Activated CD4-positive, CD25-positive, alpha-beta regulatory T cell treated with anti-CD3 and anti-CD28 coated beads, Interleukin-2, amount 50 U/mL, for 24 hours (primary cell): Measurements from ENCODE around the gene KRT82.
"Not testable (repeated sequence)": the region's sequence is repeated elsewhere in the genome, so short reads cannot be mapped to it uniquely, and the experiment has no call there.

Source experiments
- ATAC-seq, 2 donors: fragments of 150-1000 bp; cut with Tn5 transposase; one replicate each; pipeline ENCODE4 v1.10.0; 2021; ENCODE audit warnings: mild to moderate bottlenecking in 1 of 2, moderate library complexity in 1 of 2

Gene KRT82

DNA sequence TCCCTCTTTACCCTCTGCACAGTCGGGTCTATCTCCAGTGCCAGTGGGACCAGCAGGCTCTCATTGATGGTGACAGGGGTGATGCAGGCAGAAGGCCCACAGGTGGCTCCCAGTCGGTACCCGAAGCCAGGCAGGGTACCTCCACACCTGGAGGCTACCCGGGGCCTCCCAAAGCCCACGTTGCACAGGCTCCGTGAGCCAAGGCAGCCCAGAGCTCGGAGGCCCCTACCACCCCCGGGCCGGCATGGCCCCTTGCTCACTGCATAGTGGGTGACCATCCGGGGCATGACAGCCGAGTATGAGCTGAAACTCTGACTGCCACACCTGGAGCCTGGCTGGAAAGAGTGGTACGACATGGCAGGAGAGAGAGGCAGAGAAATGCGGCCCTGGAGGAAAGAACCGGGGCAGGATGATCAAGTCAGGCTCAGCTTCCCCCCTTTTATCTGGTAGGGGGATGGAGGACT is at the start of gene KRT82:
Gene KRT82 (minus strand): TSS at position 414 of the 464 bp plus-strand sequence. CDS start 58 bp downstream, at position 356.
- no peak for ATAC-seq

DNA sequence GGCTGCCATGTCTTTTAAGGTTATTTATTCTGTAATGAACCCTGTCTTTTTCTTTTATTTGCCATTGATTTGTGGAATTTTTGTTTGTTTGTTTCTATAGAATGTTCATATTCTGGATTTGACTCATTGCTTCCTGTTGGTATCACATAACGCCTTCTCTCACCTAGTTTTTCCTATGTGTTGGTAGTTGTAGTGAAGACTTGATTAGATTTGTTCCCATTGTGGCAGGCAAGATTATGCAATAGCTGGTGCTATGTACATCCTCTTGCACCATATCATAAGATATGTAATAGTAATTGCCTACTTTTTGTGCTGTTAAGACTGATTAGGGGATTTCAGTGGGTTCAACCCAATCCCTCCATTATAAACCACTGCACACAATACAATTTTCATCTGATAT is 49.7 kb upstream of the KRT82 start:
- no peak for ATAC-seq

DNA sequence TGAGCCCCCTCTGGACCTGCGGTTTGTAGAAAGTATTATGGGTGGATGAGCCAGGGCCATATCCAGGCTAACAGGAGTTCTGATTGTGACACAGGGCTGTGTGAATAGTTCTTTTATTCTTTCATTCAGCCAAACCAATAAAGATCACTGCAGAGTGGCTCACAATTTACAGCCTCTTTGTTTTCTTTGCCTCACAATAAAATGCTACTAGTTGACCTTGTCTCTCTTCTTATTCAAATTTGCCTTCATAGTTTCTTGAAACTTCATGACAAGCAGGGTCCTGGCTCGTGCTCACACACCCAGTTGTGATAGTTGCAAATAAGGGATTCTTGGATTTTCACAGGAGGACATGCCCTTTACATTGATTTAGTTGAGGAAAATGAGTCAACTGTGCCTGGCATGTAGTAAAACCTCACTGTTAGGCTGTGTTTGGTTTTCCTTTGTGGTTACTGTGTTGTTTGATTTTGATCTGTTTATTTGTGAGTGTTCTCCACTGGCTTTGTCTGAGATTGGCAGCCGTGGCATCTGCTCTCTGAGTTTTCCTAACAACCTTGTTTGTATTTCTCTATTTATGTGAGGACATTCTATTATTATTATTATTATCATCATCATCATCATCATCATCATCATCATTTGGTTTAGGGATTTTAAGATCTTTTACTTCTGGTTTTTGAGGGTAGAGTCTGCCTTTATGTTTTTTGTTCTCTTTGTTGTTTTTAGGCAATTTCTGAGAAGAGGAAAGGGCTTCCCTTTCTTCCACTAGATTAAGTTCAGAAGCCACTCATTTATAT is 48.5 kb upstream of the KRT82 start:
- ATAC-seq, result no peak

DNA sequence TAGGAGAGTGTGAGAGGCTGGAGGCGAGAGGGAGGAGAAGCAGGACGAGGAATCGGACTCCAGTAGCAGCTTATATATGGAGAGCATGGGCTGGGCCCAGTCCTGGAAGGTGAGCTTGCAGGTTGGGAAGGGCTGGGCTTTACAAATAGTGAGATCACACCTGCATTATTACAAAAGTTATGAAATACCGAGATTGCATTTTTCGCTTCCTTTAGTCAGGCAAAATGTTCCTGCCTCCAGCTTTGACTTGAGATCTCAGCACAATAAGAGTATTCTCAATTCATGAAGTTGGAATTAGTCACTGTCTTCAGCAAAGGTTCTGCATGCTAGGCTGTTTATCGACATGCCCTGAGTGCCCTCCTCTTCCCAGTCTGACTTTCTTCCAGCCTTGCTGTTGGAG is 46.0 kb upstream of the KRT82 start, which contains the start of gene KRT6B:
Gene KRT6B (minus strand): TSS at position 46 of the 400 bp plus-strand sequence. CDS start 68 bp downstream, outside the sequence.
- no peak for ATAC-seq

- no peak for ATAC-seq
These were observed 42.1 kb upstream of the KRT82 start for GRCh38 chr12:52448228-52448627.

DNA sequence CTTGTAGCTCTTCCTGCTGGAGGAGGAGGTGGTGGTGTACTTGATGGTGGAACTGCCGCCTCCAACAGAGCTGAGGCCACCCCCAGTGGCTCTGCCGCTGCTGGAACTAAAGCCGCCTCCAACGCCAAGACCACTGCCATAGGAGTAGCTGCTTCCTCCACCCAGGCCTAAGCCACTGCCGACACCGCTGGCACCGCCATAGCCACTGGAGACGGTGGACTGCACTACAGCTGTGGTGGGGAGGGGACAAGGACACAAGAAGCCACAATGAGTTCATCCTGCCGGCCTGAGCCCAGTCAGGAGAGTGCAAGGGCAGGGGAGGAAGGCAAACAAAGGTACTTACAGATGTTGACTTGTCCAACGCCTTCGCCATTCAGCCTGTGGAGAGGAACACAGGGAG is 41.1 kb upstream of the KRT82 start:
- ATAC-seq, result not testable (repeated sequence)

DNA sequence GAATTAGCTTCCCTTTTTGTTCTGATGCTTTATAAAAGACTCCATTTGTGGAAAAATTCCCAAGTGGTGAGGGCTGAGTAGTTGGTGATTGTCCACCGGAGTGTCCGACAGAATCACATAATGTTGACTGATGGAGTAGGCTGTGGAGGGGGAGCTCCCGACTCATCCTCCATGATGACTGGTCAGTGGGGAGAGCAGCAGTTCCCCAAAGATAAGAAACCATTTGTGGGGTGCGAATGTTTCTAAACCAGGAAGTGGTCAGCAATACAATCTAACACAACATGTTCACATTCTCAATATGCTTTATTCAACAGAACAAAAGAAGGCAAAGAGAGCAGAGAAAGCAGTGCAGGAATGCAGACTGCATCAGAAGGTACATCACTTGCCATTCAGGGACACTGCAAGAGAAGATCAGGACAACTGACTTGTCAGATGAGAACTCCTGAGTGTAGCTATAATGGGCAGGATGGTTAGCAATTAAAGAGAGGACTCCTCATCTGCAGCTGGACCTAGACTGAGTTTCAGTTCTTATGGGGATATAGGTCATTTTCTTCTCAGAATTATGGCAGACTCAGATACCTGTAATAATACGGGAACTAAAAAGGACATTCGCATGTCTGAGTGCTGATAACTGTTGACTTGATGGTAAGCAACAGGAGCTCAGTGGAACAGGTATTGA is 40.4 kb upstream of the KRT82 start:
- no peak for ATAC-seq

DNA sequence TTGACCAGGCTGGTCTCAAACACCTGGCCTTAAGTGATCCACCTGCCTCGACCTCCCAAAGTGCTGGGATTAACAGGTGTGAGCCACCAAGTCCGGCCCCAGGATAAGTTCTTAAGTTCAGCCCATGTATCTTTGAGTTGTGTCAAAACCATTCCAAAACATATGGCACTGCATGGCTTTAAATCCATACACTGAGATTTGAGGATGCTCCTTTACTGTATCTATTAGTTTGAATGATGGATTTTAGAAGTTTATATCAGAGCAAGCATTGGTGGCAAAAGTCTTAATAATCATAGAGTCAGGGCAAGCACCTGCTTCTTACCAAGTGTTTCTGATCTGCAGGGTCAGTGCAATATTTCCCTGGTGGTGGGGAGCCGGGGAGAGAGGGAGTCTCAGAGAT is 39.7 kb upstream of the KRT82 start:
- ATAC-seq, result no peak

DNA sequence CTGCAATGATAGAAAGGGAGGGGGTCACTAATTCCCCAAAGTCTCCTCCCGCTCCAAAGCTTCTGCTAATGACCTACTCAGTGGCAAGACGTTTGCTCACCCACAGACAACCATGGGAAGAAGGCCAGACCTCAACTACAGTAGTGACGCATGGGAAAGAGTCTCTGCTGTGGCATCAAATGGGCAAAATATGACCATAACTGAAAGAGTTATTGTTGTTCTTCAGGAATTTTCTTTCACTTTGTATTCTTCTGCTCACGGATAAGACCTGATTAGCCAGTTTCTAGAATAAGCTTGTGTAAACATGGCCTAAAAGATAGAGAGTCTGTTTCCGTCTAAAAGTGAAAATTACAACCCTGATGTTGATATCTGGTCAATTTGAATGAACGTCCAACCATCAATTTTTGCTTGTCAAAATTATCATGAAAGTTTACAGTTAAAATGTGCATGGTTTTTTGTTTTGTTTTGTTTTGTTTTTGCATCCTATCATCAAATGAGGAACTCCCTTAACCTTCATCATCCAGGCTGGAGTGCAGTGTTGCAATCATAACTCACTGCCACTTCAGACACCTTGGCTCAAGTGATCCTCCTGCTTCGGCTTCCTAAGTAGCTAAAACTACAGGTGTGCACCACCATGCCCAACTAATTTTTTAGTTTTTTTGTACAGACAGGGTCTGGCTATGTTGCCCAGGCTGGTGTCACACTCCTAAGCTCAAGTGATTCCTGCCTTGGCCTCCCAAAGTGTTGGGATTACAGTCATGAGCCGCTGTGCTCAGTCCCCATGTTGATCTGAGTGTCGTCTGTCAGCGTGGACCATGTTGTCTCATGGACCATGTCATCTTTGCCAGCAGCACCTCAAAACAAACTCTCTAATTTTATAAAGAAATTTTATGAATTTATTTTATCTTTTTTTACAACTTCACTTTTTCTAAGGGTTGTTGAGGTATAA is 38.8 kb upstream of the KRT82 start:
- no peak for ATAC-seq

DNA sequence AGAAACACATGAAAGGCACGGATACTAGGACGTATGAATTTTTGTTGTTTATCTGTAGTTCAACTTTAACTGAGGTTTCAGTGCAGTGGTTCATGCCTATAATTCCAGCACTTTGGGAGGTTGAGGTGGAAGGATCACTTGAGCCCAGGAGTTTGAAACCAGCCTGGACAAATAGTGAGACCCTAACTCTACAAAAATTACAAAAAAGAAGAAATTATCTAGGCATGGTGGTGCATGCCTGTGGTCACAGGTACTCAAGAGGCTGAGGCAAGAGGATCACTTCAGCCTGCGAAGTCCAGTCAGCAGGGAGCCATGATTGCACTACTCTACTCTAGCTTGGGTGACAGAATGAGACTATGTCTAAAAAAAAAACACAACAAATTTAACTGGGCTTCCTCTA is 37.8 kb upstream of the KRT82 start:
- no peak for ATAC-seq

GRCh38 chr12:52442600-52443061 is 36.5 kb upstream of the KRT82 start:
- no peak for ATAC-seq

DNA sequence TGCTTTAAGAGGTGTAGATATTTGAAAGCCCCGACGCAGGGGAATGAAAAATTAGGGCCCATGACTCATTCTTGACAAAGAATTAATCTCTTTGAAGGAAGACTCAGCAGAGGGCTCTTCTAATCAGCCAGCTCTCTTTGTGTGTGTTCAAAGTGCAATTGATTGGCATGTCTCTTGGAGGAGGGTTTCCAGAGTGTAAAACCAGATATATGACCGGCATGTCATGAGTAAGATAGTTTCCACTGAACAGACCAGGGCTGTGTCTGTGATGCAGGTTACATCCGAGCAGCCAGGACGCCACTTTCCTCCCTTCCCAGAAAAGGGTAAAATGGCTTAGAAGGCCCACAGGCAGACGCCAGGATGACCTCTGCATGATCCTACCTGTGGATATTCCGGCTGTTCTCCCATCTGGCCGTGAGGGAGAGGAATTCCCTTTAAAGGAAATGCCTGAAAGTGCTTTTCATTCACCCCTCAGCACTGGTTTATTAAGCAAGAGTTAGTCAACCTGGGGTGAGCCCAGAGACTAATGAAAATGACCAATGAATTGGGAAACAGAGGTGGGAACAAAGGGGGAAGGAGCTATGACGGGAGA is 35.3 kb upstream of the KRT82 start:
- ATAC-seq, result no peak

DNA sequence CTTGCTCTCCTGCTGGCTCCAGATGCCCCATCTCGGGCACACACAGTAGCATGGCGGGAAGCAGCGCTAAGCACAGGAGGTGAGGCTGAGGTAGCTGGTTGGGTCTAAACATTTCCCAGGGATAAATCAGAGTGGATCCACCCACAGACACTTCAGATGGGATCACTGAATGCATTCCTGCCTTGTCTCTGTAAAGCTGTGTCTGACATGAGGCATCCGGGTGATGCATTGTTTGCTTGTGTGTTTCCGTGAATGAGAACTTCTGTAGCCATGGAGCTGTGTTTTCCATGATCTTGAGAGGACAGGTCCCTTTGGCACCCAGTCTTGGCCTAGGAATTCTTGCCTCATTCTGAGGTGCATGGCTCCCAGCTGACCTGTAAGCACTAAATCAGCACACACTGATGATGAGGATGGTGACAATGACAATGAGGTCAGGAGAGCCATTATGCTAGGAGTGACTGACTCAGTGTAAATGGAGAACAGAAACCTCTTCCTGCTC is 34.7 kb upstream of the KRT82 start:
- no peak for ATAC-seq

DNA sequence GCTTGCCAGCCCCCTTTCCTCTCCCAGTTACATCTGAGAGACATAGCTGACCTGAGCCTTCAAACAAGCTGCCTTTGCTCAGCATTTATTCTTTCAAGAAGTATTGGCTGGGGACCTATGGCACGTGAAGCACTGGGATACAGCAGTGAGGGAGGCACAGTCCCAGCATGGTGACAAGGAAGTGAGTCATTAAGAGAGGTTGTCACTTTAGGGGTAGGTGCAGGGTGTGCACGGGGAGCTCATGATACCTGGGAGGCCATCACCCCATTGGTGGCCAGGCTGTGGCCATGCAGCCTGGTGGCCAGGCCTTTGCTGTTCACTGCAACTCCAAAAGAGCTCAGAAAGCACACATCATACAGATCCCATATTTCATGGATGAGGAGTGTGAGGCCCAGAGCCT is 33.7 kb upstream of the KRT82 start:
- no peak for ATAC-seq

GRCh38 chr12:52439420-52439819 is 33.3 kb upstream of the KRT82 start:
- no peak for ATAC-seq

DNA sequence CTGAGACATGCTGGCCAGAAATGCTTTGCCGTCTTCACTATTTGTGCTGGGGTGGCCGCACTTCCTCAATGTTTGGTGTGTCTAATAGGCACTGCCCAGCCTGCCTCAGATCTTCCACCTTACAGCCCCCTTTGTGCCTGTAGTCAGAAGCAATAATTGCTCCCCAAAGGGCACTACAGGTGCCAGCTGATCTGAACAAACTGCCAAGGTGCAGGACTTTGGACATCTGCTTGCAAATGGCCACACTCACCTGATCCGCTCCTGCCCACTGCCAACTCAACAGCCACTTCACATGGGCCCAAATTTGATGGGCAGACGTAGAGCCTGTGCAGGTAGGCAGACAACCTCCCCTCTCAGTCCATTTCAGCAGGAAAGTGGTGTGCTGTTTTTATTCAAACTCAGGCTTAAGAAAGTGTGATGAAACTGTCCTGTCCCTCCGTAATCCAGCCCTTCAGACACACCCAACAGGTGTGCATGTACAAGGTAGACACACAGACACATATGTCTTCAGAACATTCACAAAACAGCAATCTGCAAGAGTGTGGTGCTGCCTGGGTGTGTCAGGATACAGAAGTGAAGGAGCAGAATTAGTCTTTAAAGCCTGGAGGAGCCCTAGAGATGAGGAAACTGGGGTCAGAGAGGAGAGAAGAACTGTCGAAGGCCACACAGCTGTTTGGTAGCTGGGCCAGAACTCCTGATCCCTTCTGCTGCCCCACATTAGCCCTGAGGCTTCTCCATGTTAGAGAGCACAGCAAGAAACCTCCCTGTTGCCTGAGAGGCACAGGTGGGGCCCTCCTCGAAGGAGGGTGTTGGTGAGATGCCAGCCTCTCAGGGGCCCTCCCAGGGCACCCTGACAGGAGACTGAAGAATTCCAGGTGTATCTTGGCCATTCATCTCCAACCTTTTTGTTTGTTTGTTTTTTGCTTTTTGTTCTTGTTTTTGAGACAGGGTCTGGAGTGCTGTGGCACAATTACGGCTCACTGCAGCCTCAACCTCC is 32.5 kb upstream of the KRT82 start:
- no peak for ATAC-seq

- no peak for ATAC-seq
These were observed 31.4 kb upstream of the KRT82 start for GRCh38 chr12:52437508-52437907.

DNA sequence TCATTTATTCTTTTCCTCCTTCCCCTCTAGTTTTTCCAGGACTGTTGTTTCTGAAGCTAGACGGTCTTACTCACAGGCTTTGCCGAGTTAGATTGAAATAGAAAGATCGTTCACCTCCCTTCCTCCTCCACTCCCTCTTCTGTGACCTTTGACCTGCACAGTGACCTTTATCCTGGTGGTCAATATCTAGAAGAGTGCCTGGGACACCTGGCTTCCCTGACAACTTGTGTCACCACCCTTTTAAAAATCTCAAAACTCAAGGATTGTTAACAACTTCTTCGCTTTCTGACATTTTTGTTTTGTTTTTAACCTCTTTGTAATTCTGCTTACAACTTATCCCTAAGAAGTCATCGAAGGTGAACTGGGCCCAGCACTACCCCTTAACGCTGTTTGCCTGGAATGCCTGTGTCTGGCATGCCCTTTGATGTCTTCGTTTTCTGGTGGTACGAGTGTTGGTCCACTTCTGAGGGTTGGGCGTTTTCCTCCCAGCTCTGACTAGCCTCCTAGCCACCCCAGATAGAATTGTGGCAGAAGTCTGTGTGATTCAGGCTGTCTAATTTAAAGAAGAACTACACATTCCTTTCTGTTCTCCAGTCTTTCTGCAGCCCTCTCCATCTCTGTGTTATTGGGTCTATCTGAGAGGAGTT is 30.8 kb upstream of the KRT82 start:
- no peak for ATAC-seq

DNA sequence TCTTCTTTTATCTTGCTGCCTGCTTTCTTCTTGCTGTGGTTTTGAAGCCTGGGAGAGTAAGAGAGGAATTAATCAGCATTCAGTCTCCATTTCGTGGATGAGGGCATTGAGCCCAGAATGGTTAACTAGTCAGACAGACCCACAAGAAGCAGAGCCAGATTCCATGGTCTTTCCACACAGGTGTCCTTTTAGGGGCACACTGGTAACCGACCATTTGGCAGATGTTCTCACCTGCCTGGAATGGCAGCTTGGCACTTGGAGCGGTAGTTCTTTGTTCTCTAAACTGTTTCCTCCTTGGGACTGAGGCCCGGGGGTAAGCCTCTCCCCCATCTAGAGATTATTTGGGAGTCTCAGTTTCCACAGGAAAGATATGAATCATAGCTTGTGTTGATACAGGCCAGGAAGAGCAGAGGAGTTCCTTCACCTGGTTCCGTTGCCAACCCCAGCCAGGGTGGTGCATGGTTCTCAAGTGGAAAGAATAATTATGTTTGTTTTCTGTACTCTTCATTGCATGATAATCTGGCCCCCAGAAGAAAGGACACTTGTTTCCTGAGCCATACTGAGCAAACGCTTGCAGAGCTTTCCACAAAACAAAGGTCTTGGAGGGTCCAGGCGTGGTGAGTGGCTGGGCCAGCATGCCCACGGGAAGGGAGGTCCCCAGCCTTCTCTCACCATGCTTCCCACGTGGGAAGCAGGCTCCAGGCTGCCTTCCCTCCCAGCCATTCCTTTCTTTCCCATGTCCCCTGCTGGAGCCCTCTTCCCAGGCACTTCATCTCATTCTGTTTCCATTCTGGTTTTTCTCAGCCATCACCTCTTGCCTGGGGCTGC is 30.1 kb upstream of the KRT82 start:
- no peak for ATAC-seq

- ATAC-seq, result no peak
These were observed 29.5 kb upstream of the KRT82 start for GRCh38 chr12:52435659-52435999.
